ENCODE measurements around the gene TECPR2.
"Not testable (repeated sequence)": the region's sequence is repeated elsewhere in the genome, so short reads cannot be mapped to it uniquely, and the experiment has no call there.

TECPR2 gene

DNA sequence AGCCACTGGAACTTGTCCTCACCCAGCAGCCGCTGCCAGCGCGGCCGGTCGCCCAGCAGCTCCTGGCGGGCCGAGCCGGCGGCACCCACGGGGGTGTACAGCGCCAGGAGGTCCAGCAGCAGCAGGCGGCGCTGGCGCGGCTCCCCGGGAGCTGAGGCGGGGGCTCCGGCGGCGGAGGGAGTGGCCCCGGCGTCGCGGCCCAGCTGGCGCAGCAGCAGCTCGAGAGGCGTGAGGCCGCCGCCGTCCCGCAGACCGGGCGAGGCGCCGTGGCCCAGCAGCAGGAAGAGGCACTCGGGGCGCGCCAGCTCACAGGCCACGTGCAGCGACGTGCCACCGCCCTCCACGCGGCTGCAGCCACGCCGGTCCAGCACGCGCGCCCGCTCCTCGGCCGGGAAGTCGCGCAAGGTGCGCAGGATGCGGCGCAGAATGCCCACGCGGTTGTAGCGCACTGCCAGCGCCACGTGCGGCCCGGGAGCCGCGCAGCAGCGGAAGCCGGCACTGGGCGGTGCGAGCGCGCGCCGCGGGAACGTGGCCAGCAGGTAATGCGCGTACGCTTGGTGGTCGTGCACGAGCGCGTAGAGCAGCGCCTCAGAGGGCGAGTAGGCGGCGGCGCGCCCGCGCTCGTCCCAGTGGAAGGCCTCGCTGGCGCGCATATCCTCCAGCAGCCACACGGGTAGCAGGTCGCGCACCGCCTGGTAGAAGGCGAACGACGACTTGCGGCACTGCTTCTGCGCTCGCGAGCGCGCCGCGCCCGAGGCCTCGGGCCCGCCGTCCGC, 144.5 kb downstream of the TECPR2 start:
- no peak for DNase-seq (ENCODE audit: extremely low read depth in 1 of 2, low read depth in 1 of 2)

DNA sequence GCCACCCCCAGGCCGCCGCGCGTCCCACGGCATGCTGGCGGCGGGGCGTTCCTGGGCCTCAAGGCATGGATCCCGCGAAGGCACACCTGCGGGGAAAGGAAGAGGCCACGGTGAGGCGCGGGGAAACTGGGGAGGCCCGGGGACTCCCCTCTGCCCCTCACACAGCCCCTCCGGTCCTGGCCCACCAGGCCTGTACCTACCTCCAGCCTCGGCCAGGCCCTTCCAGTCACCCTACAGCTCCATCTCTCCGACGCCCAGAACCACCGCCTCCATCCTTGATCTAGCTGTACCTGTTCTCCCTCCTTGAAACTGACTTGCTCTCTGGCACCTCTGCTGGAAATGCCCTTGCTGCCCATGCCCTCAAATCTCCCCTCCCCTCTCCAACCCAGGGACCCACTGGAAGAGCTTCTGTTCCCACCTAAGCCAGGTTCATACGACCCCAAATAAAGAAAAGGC, 145.1 kb downstream of the TECPR2 start:
- no peak for DNase-seq (ENCODE audit: extremely low read depth in 1 of 2, low read depth in 1 of 2)

- no peak for DNase-seq (ENCODE audit: extremely low read depth in 1 of 2, low read depth in 1 of 2)
Observed at GRCh38 chr14:102508410-102508773, 145.7 kb downstream of the TECPR2 start.

DNA sequence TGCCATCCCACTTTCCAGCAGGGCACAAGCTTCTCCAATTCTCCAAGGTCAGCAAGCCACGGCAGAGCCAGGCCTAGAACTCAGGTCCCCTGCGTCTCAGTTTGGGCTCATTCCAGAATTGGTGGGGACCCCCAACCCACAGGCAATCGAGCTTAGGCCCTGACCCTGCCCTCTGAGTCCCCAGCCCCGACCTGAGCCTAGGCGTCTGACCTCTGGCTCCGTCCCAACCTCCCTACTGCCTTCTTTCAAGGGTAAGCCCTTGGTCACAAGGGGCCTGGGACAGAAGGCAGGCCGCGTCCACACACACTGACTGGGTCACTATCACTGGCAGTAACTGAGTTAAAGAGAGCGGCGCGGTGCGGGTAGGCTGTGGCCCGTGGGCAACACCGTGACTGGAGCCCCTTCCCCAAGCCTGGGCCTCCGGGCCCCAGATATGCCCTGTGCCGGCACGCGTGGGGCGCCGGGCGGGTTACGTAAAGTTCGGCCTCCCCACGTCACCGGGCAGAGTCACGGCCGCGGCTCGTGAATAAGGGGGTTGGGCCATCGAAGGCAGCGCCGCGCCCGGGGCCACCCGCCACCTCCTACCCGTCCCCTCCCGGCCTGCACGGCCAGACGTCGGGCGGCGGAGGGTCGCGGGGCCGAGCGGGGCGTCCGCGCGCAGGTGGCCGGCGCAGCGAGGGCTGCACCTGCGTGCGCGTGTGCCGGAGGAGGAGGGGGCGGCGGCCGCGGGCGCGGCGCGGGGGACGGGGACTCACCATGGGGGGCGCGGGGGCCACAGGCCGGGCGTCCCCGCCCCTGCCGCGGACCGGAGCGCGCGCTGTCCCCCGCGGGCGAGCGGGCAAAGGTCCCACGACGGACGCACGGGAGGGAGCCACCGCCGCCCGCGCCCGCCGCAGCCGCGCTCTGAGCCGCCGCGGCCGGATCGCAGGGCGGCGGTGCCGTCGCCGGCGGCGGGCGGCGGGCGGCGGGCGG, 146.3 kb downstream of the TECPR2 start:
- DNase-seq (ENCODE audit: extremely low read depth in 1 of 2, low read depth in 1 of 2): no peak

DNA sequence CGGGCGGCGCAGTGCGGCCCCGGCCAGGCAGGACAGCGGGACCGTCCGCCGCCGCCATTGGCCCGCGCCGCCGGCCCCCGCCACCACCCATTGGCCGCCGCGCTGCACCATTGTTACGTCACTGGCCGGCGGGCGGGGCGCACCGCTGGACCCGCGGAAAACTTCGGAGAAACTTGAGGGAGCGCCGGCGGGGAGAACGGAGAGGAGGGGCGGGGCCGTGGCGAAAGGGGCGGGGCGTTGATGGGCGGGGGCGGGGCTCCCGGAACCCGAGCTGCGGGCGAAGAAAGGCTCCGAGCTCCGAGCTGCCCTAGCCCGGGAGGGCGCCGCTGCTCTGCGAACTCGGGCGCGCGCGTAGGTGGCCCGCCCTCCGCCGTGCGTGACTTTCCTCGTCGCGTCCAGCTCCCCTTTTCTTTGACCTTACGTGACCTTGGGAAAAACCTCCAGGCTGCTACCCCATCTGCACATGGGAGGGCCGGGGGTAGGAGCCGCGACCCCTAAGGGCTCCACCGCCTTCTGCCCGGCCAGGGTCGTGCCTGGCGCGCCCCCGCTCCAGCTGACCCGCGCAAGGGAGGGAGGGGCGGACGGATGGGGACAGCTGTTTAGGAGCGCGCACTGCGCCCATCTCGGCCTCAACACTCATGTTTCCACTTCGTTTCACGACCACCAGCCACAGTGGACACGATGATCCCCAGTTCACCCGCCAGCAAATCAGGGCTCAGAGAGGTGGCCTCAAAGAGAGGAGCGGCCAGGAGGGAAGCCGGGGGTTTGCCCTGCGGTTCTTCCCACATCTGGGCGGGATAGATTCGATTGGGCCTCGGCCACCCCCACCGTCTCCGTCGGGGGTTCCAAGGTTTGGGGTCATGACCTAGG, 147.2 kb downstream of the TECPR2 start, which contains the start of gene ANKRD9:
TSS of gene ANKRD9 (minus strand) at position 31 of the 870 bp plus-strand sequence. CDS start 1,887 bp downstream, outside the sequence.
- peak; percentile 71 to 73 for DNase-seq (ENCODE audit: extremely low read depth in 1 of 2, low read depth in 1 of 2)

- DNase-seq (ENCODE audit: extremely low read depth in 1 of 2, low read depth in 1 of 2): no peak
Observed at GRCh38 chr14:102510616-102511520, 148.1 kb downstream of the TECPR2 start.

DNA sequence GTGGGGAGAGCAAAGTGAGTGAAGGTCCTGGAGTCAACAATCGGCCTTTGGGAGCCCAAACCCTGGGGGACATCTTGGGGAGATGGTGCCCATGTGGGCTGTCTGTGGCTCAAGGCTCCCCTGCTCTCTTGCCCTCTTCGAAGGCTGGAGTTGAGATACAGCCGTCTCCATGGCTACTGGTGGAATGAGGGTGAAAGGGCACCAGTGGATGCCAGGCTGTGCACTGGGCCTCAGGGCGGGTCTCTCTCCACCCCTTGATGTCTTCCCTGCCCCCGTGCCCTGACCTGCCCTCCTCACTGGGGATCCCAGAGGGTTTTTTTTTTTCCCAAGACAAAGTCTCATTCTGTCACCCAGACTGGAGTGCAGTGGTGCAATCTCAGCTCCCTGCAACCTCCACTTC, 148.8 kb downstream of the TECPR2 start:
- no peak for DNase-seq (ENCODE audit: extremely low read depth in 1 of 2, low read depth in 1 of 2)

- DNase-seq (ENCODE audit: extremely low read depth in 1 of 2, low read depth in 1 of 2): no peak
Observed at GRCh38 chr14:102512793-102513300, 150.1 kb downstream of the TECPR2 start.

DNA sequence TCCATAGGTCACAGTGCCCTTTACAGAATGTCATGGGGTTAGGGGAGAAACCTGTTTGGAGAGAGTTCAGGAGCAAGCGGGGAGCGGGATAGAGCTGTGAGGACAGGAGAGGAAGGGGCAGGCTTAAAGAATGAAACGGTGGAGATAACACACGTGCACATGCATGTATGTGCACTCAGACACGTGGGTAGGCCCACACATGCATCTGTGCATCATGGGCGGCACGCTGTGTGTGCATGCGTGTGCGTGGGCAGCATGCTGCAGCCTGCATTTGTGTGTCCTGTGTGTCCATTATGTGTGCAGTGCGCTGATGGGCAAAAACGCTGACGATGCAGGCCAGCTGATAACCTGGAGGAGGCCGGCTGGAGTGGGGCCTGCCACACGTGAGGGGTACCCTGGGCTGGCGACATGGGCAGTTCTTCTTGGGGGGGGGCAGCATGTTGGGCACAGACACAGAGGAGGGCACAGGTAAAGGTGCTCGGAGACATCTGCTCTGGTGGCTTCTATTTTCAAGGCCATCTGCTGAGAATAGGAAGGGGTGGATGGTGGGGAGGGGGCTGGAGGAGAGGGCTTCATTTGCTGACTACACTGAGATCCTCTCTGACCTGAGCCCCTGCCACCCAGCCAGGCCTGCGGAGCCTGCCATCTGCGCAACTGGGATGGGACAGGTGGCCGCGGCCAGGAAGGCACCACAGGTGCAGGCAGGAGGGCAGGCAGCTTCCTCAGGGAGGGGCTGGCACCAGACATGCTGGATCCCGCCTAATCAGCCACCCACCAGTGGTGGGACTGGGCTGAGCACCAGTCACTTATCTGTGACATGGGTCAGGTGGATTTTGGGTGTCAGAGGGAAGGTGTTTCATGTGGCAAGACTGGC, 151.4 kb downstream of the TECPR2 start:
- DNase-seq (ENCODE audit: extremely low read depth in 1 of 2, low read depth in 1 of 2): no peak

DNA sequence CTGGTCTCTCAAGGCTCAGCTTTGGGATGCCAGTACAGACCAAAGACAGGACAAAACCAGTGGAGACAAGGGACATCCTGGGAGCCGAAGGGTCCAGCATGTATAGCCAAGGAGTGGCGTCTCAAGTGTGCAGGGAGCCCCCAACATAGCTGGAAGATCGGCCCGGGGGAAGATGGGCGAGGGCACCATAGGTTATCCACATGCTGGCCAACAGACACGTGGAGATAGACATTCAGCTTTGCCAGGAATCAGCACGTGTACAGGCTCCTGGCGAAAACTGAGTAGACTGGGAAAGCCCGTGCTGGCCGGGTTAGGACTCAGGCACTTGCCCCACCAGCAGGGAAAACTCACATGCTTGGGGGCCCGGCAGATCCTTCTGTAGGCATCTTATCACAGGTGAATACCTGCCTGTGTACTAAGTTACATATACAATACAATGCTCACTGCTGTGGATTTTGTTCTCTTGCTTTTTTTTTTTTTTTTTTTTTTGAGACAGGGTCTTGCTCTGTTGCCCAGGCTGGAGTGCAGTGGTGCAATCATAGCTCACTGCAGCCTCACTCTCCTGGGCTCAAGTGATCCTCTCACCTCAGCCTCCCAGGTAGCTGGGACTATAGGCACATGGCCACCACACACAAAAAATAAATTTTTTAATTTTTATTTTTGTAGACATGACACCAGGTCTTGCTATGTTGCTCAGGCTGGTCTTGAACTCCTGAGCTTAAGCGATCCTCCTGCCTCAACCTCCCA, 152.4 kb downstream of the TECPR2 start:
- DNase-seq (ENCODE audit: extremely low read depth in 1 of 2, low read depth in 1 of 2): no peak

- DNase-seq (ENCODE audit: extremely low read depth in 1 of 2, low read depth in 1 of 2): peak in 1 of 2 donors; percentile 56
Observed at GRCh38 chr14:102516531-102517391, 154.0 kb downstream of the TECPR2 start.

- no peak for DNase-seq (ENCODE audit: extremely low read depth in 1 of 2, low read depth in 1 of 2)
Observed at GRCh38 chr14:102517392-102518062, 154.8 kb downstream of the TECPR2 start.

GRCh38 chr14:102518063-102518648, 155.4 kb downstream of the TECPR2 start:
- DNase-seq (ENCODE audit: extremely low read depth in 1 of 2, low read depth in 1 of 2): no peak

DNA sequence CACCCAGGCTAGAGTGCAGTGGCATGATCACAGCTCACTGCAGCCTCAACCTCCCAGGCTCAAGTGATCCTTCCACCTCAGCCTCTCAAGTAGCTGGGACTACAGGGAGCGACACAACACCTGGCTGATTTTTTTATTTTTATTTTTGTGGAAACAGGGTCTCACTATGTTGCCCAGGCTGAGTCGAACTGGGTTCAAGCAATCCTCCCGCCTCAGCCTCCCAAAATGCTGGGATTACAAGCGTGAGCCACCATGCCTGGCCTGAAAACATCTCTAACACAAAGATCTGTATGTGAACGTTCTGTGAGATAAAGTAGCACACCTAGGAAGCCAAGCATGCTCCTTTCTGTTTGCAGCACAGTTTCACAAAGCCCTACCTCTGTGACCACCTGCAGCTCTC, 157.0 kb downstream of the TECPR2 start:
- not testable (repeated sequence) for DNase-seq (ENCODE audit: extremely low read depth in 1 of 2, low read depth in 1 of 2)

DNA sequence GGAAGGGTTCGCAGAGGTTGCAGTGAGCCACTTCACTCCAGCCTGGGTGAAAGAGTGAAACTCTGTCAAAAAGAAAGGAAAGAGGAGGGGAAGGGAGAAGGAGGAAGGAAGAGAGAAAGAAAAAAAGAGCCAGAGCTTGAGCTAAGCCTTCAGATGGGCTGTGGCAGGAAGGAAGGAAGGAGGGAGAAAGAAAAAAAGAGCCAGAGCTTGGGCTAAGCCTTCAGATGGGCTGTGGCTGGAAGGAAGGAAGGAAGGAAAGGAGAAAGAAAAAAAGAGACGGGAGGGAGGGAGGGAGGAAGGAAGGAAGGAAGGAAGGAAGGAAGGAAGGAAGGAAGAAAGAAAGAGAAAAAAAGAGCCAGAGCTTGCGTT, 160.4 kb downstream of the TECPR2 start:
- no peak for DNase-seq (ENCODE audit: extremely low read depth in 1 of 2, low read depth in 1 of 2)

Measured in activated CD8-positive, alpha-beta memory T cell treated with anti-CD3 and anti-CD28 coated beads for 1 hour (primary cell).